Activated gamma-delta T cell treated with Interleukin-2 at 50 U/mL for 16 hours (primary cell): Measurements from ENCODE around the gene BRME1.
"Not testable (repeated sequence)": the region's sequence is repeated elsewhere in the genome, so short reads cannot be mapped to it uniquely, and the experiment has no call there.

ENCODE experiments used
- DNase-seq: peaks from one replicate; pipeline ENCODE4 v3.0.0-alpha.2; 2020

Gene BRME1

GRCh38 chr19:13926010-13926409 is 20.1 kb upstream of the BRME1 start:
- DNase-seq = no peak

DNA sequence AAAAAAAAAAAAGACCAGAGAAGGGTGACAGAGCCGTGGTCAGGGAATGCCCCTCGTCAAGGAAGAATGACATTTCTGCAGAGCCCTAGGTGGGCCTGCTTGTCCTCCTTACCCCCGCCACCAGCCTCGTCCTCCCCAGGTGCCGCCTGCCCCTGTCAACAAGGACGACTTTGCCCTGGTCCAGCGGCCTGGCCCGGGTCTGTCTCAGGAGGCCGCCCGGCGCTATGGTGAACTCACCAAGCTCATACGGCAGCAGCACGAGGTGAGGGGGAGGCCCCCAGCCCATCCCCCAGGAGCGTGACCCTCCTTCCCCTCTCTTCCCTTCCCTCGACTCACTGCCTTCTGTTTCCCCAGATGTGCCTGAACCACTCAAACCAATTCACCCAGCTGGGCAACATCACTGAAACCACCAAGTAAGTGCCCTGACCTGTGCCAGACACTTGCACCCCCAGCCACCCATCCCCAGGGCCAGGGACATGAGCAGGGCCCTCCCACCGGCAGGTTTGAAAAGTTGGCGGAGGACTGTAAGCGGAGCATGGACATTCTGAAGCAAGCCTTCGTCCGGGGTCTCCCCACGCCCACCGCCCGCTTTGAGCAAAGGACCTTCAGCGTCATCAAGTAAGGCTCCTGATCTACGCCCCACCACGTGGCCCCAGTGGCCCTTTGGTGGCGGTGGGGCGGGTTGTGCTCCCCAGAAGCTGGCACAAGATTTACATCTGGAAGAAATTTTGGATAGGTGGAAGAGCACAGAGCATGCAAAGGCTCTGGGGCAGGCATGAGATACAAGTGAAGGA is 17.5 kb upstream of the BRME1 start:
- DNase-seq = no peak

GRCh38 chr19:13922118-13922517 is 16.2 kb upstream of the BRME1 start:
- not testable (repeated sequence) for DNase-seq

GRCh38 chr19:13920940-13921747 is 15.2 kb upstream of the BRME1 start:
- DNase-seq = no peak

DNA sequence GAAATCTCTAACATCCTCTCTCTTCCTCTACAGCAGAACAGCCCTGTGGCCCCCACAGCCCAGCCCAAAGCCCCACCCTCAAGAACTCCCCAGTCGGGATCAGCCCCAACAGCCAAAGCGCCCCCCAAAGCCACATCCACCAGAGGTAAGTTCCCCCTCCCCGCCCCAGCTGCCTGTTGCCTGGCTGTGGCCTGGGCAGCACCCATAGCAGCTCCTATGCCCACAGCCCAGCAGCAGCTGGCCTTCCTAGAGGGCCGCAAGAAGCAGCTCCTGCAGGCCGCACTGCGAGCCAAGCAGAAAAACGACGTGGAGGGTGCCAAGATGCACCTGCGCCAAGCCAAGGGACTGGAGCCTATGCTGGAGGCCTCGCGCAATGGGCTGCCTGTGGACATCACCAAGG is 14.6 kb upstream of the BRME1 start:
- no peak for DNase-seq

DNA sequence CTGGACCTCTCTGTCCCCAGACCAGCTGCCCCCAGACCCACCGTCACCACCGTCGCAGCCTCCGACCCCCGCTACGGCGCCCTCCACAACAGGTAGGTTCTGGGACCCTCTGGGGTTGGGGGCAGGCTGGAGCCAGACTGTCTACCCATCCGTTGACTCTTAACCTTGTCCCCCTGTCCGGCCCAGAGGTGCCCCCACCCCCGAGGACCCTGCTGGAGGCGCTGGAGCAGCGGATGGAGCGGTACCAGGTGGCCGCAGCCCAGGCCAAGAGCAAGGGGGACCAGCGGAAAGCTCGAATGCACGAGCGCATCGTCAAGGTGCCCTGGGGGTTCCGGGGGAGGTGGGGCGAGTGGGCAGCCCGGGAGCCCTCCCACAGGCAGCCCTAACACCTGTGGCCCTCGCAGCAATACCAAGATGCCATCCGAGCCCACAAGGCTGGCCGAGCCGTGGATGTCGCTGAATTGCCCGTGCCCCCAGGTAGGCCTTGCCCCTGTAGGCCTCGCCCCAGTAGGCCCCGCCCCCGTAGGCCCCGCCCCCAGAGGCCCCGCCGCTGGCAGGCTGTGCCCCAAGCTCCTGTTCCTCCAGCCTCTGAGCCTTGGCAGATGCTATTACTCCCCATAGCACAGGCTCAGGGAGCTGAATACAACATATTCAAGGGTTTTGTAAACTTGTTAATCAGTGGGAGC is 13.0 kb upstream of the BRME1 start:
- no peak for DNase-seq

- DNase-seq = no peak
Observed at GRCh38 chr19:13917888-13918406, 12.0 kb upstream of the BRME1 start.

GRCh38 chr19:13914777-13915176 is 8.9 kb upstream of the BRME1 start:
- DNase-seq = no peak

GRCh38 chr19:13913352-13913751 is 7.4 kb upstream of the BRME1 start:
- DNase-seq = no peak

DNA sequence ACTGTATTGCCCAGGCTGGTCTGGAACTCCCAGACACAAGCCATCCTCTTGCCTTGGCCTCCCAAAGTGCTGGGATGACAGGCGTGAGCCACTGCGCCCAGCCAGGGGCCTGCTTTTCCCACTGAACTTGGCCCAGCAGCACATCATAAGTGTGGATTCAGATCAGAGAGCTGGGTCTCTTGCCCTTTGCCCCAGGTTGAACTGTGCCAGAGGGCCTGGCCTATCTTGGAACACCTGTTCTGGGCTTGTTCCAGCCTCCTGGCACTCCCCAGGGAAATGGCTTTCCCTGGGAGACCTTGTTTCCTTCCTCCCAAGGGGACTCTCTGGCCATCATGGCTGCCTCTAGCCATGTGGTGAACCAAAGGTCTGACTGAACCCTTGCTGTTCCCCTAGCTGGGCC is 3.5 kb upstream of the BRME1 start:
- DNase-seq = no peak

DNA sequence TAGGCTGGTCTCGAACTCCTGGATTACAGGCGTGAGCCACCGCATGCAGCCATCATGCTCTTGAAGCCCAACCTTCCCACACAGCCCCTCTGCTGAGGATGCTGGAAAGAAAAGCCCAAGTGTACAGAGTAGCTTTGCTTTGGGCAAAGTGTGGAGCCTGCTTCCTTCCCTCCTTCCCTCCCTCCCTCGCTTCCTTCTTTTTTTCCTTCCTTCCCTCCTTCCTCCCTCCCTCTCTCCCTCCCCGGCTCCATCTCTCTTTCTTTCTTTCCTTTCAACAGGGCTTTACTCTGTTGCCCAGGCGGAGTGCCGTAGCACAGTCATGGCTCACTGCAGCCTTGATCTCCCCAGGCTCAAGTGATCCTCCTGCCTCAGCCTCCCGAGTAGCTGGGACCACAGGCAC is 2.8 kb upstream of the BRME1 start:
- no peak for DNase-seq

DNA sequence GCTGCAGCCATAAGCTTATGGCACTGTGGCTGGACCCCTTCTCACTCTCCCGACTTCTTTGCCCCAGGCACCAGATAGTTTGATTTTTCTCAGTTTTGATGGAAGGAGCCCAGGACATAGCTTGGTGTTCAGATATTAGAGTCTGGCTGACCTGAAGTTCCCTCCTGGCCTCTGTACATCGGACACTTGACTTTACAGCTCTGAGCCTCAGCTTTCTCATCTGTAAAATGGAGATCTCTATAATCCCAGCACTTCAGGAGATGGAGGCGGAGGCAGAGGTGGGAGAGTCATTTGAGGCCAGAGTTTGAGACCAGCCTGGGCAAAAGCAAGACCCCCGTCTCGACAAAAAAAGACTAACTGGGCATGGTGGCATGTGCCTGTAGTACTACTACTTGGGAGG is 993 bp upstream of the BRME1 start:
- no peak for DNase-seq

GRCh38 chr19:13906521-13906904 is 596 bp upstream of the BRME1 start:
- peak; percentile 26 for DNase-seq

GRCh38 chr19:13902993-13903555 is 2.8 kb downstream of the BRME1 start:
- DNase-seq = no peak

- no peak for DNase-seq
Observed at GRCh38 chr19:13899912-13900584, 5.9 kb downstream of the BRME1 start.

- DNase-seq = no peak
Observed at GRCh38 chr19:13899393-13899792, 6.5 kb downstream of the BRME1 start.

- no peak for DNase-seq
Observed at GRCh38 chr19:13896227-13896626, 9.7 kb downstream of the BRME1 start.

GRCh38 chr19:13894552-13894951 is 11.4 kb downstream of the BRME1 start:
- DNase-seq = no peak

DNA sequence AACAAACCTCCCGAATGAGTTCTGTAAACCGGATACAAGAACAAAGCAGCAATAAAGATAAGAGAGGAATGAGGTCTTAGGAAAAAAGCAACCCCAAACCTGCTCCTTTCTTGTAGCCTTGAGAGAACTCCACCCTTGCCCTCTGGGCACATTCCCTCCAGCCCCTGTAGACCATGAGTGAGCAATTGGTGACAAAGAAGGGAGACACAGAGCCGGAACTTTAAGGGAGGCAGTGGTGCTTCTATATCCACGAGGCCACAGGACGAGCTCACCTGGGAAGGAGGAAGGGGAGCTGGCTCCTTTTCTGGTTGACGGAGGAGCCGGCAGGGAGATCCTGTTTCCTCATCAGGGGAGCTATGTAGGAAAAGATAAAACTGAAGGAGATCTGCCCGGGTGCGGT is 13.0 kb downstream of the BRME1 start:
- DNase-seq = no peak

DNA sequence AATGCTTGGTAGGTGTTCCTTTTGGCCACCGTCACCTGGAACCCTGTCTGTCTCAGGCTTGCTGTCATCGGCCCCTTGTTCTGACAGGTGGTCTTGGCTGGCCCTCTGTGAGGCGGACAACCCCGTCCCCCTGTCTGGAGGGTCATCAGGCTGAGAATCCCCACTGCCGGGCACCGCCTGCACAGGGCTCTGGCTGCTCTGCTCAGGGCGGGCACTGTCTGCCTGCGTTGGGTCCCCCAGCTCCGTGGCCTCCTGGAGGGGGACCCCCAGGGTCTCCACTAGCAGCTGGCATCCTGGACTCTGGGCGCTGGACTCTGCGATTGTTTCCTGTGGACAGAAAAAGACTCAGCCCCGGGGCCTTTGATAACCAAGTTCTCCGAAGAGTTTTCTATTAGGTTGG is 15.8 kb downstream of the BRME1 start:
- no peak for DNase-seq

DNA sequence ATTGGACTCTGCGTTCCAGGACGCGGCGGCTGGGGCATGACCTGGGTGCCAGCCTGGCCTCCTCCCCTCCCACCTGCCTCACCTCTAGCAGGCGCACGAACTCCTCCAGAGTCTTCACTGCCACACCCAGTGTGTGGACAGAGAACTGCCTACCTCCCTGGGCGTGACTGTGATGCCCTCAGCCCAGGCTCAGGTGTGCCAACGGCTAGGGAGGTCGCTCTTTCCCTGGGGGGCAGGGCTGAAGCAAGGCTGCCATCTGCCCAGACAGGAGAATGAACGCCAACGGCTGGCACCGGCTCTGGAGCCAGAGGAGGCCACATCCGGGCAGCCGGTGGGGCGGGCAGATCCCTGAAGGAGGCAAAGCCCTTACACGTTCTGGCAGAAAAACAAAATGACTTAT is 17.6 kb downstream of the BRME1 start:
- DNase-seq = no peak

- DNase-seq = peak; percentile 15
Observed at GRCh38 chr19:13887517-13887916, 18.4 kb downstream of the BRME1 start.

DNA sequence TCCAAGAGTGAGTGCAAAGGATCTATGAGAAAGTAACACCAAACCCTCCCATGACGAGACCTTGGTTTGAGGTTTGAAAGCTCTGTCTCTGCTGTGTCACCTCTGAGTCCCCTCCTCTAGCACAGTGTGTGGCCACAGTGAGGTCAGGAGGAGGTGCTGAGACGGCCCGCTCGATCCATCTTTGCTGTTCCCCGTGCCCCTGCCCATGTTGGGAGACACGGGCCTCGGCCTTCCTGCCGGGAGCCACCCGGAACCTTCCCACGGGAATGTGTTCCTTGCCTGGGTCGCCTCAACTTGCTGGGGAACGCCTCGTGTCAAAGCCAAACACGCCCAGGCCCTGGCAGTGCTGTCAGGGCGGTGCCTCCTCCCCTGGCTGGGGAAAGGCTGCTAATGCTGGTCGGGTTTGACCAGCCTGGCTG is 18.9 kb downstream of the BRME1 start:
- peak; percentile 60 for DNase-seq
